ENCODE data around the gene NTSR1.

The NTSR1 gene

DNA sequence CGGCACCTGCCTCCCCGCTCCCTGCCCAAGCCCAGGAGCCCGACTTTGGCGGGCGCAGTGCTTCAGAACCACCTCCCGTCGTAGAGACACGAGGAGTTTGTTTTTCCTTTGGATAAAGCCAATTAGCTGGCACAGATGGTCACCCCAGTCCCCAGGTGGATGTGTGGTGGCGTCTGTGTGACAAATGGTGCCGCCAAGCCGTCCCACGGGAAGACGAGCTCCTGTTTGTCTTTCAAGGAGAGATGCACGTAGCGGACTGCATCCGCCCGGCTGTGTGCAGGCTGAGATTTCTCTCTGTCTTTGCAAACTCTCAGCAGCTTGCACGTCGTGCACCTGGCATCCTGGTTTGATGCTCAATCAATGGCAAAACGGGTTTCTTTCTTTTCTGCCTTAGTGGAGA, 71.6 kb downstream of the NTSR1 start:
- H3K79me2 ChIP-seq (ENCODE audit: insufficient read depth, low read depth), result no peaks in the 10 kb centered on the region
- no peaks in the 10 kb centered on the region for H3K4me1 ChIP-seq (ENCODE audit: low read depth, poor library complexity, severe bottlenecking)
- no peak overlapping the region for H3K9ac ChIP-seq
- H3K4me3 ChIP-seq (IDR thresholded peaks at IDR 0.05; ENCODE audit: insufficient read depth, low read depth, low read length), result no peak overlapping the region
- no peak overlapping the region for H3K27ac ChIP-seq
- no peaks in the 10 kb centered on the region for H3K36me3 ChIP-seq (ENCODE audit: insufficient read depth)
- H4K20me1 ChIP-seq (ENCODE audit: insufficient read depth), result no peaks in the 10 kb centered on the region
- H3K4me2 ChIP-seq, result no peak overlapping the region
- peaks cover 88% of the 10 kb centered on the region for H3K27me3 ChIP-seq (ENCODE audit: insufficient read depth, low read depth)
- H2AFZ ChIP-seq (ENCODE audit: low read depth), result no peak overlapping the region
- TF ChIP-seq, protein P1, sequence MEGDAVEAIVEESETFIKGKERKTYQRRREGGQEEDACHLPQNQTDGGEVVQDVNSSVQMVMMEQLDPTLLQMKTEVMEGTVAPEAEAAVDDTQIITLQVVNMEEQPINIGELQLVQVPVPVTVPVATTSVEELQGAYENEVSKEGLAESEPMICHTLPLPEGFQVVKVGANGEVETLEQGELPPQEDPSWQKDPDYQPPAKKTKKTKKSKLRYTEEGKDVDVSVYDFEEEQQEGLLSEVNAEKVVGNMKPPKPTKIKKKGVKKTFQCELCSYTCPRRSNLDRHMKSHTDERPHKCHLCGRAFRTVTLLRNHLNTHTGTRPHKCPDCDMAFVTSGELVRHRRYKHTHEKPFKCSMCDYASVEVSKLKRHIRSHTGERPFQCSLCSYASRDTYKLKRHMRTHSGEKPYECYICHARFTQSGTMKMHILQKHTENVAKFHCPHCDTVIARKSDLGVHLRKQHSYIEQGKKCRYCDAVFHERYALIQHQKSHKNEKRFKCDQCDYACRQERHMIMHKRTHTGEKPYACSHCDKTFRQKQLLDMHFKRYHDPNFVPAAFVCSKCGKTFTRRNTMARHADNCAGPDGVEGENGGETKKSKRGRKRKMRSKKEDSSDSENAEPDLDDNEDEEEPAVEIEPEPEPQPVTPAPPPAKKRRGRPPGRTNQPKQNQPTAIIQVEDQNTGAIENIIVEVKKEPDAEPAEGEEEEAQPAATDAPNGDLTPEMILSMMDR (conservative IDR thresholded peaks at IDR 0.05; ENCODE audit: low read depth, low read length), result no peak

DNA sequence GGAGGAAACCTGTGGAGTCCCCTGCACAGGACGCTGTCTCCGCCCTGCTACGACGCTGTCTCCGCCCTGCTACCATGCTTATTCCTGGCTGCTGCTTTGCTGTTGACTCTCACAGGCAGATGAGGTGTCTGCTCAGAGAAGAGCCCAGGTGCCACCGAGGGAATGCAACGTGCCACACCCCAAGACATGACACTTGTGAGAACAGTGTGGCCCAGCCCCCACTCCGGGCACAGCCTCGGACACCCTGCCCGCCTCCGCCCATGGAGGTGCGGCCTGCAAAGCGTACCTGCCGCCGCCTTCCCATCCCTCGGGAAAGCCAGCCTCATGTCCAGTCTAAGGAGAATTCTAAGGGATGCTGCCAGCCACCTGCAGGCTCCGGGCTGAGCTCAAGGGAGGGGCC, 72.1 kb downstream of the NTSR1 start:
- Histone ChIP-seq H3K4me2 (no peak overlapping the region), H2AFZ (ENCODE audit: low read depth) (no peak overlapping the region), H4K20me1 (ENCODE audit: insufficient read depth) (no peaks in the 10 kb centered on the region), H3K36me3 (ENCODE audit: insufficient read depth) (no peaks in the 10 kb centered on the region), H3K4me1 (ENCODE audit: low read depth, poor library complexity, severe bottlenecking) (no peaks in the 10 kb centered on the region), H3K27ac (no peak overlapping the region), H3K9ac (no peak overlapping the region), H3K4me3 (IDR thresholded peaks at IDR 0.05; ENCODE audit: insufficient read depth, low read depth, low read length) (no peak overlapping the region), H3K27me3 (ENCODE audit: insufficient read depth, low read depth) (peaks cover 87% of the 10 kb centered on the region), H3K79me2 (ENCODE audit: insufficient read depth, low read depth) (no peaks in the 10 kb centered on the region)
- TF ChIP-seq, protein P1 (conservative IDR thresholded peaks at IDR 0.05; ENCODE audit: low read depth, low read length), result no peak

DNA sequence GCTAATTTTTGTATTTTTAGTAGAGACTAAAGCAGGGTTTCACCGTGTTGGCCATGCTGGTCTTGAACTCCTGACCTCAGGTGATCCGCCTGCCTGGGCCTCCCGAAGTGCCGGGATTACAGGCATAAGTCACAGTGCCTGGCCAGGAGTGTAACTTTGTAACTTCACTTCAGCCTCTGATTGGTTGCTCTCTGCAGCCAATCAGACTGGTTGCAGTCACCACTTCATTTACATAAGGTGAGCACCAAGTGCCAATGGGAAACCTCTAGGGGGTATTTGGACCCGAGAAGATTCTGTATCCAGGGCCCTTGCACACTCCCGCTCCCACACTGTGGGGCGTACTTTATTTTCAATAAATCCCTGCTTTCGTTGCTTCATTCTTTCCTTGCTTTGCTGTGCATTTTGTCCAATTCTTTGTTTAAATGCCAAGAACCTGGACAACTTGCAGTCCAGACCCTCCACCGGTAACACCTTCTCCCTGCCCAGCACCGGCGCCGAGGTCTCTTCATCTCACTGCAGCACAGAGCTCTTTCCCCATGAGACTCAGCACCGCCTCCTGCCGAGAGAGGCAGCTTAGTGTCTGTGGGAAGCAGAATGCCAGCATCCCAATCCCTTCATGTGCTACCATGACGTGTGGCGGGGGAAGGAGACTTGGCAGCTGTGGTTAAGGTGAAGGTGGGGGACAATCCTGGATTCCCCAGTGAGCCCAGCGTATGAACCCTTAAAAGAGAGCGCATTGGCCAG, 73.7 kb downstream of the NTSR1 start:
- TF ChIP-seq, protein P1 (conservative IDR thresholded peaks at IDR 0.05; ENCODE audit: low read depth, low read length), result no peak
- Histone ChIP-seq H3K27ac (no peak overlapping the region), H3K36me3 (ENCODE audit: insufficient read depth) (no peaks in the 10 kb centered on the region), H3K27me3 (ENCODE audit: insufficient read depth, low read depth) (peaks cover 89% of the 10 kb centered on the region), H3K79me2 (ENCODE audit: insufficient read depth, low read depth) (no peaks in the 10 kb centered on the region), H4K20me1 (ENCODE audit: insufficient read depth) (no peaks in the 10 kb centered on the region), H2AFZ (ENCODE audit: low read depth) (no peak overlapping the region), H3K9ac (no peak overlapping the region), H3K4me2 (no peak overlapping the region), H3K4me1 (ENCODE audit: low read depth, poor library complexity, severe bottlenecking) (no peaks in the 10 kb centered on the region), H3K4me3 (IDR thresholded peaks at IDR 0.05; ENCODE audit: insufficient read depth, low read depth, low read length) (no peak overlapping the region)

DNA sequence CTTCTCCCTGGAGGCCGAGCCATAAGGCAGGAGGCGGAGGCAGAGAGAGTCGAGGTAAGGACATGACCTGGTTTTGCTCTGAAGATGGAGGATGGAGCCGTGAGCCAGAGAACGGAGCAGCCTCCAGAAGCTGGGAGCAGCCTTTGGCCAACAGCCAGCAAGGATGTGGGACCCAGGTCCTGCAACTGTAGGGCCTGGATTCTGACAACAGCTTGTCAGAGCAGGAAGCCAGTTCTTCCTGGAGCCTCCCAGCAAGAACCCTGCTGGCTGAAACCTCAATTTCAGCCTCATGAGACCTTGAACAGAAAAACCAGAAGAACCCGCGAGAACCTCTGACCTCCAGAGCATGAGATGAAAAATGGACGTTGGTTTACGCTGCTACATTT, 74.2 kb downstream of the NTSR1 start:
- Histone ChIP-seq H3K79me2 (ENCODE audit: insufficient read depth, low read depth) (no peaks in the 10 kb centered on the region), H3K27me3 (ENCODE audit: insufficient read depth, low read depth) (peaks cover 92% of the 10 kb centered on the region), H3K9ac (no peak overlapping the region), H3K27ac (no peak overlapping the region), H3K4me3 (IDR thresholded peaks at IDR 0.05; ENCODE audit: insufficient read depth, low read depth, low read length) (no peak overlapping the region), H4K20me1 (ENCODE audit: insufficient read depth) (no peaks in the 10 kb centered on the region), H3K4me2 (no peak overlapping the region), H3K4me1 (ENCODE audit: low read depth, poor library complexity, severe bottlenecking) (no peaks in the 10 kb centered on the region), H2AFZ (ENCODE audit: low read depth) (no peak overlapping the region), H3K36me3 (ENCODE audit: insufficient read depth) (no peaks in the 10 kb centered on the region)
- TF ChIP-seq, protein P1 (conservative IDR thresholded peaks at IDR 0.05; ENCODE audit: low read depth, low read length), result no peak
